Endothelial cell of umbilical vein (primary cell): ENCODE results near the gene PROB1. TPM values are rescaled to one million over a fixed set of nuclear protein-coding genes. Genes with fewer than 3 reads are reported as not detected.

Experiments
- BruUV-seq: library from RNA; stranded (reverse); fragments of 400-500 nt; replicated peaks from 2 replicates; lab custom pipeline; 2021; lab: Mats Ljungman, UMichigan
- CTCF ChIA-PET: fragments of 300-600, 350-600 bp; sonication (Branson Sonifier 250); formaldehyde crosslinking; loops from one replicate; lab custom pipeline; 2021; ENCODE audit warnings: antibody characterized with exemption, inconsistent platforms; lab: Charles Lee
- POLR2A ChIA-PET: fragments of 300-600, 350-600 bp; sonication (Branson Sonifier 250); formaldehyde crosslinking; loops from one replicate; lab custom pipeline; 2021; ENCODE audit warnings: antibody characterized with exemption, inconsistent platforms; lab: Charles Lee
- DNase-seq: peaks from one replicate; pipeline ENCODE4 v3.0.0-alpha.2; 2011; ENCODE audit warnings: low read depth, low spot score
- FAIRE-seq: peaks from 2 replicates; lab custom pipeline; 2011; peaks lifted over from hg19 to GRCh38; lab: Jason Lieb, UNC
- H2AFZ ChIP-seq: 2 replicates; pipeline ENCODE4 v1.6.0; 2012; ENCODE audit warnings: low read depth, low read length, control low read depth, inconsistent platforms
- H3K27ac ChIP-seq: 2 replicates; pipeline ENCODE4 v1.5.1; 2011; ENCODE audit warnings: low read depth, mild to moderate bottlenecking, control low read depth, low read length, moderate library complexity; ENCODE audit not compliant: insufficient read depth
- H3K27me3 ChIP-seq, 2 experiments: 2 replicates each; pipeline versions ENCODE4 v1.6.0 to v1.6.1; 2011; ENCODE audit warnings: low read length in 2 of 2, mixed read lengths in 1 of 2; ENCODE audit not compliant: control insufficient read depth in 2 of 2, insufficient read depth in 2 of 2
- H3K36me3 ChIP-seq, 2 experiments: 2 replicates in 1 of 2; 3 replicates in 1 of 2; pipeline ENCODE4 v1.5.1; 2011; ENCODE audit warnings: low read length in 2 of 2, mild to moderate bottlenecking in 1 of 2, moderate library complexity in 1 of 2; ENCODE audit not compliant: control insufficient read depth in 2 of 2, insufficient read depth in 2 of 2; ENCODE audit errors: extremely low read depth in 1 of 2
- H3K4me1 ChIP-seq: 3 replicates; pipeline ENCODE4 v1.5.1; 2011; ENCODE audit warnings: mild to moderate bottlenecking, low read length; ENCODE audit not compliant: control insufficient read depth, insufficient read depth; ENCODE audit errors: extremely low read depth
- H3K4me2 ChIP-seq: 2 replicates; pipeline ENCODE4 v1.6.1; 2011; ENCODE audit warnings: low read length, control low read depth, mixed read lengths; ENCODE audit not compliant: insufficient read depth
- H3K4me3 ChIP-seq, 3 experiments: fragments of 200-600 bp in 1 of 3; sonication (generic), shearing (Covaris generic) in 1 of 3; replicated peaks in 1 of 3; 2 replicates each; pipeline ENCODE4 v1.5.1; 2011 to 2016; ENCODE audit warnings: control low read depth in 3 of 3, low read length in 3 of 3, mild to moderate bottlenecking in 2 of 3, inconsistent platforms in 1 of 3, low read depth in 1 of 3, moderate library complexity in 1 of 3; ENCODE audit not compliant: insufficient read depth in 1 of 3
- H3K79me2 ChIP-seq: 2 replicates; pipeline ENCODE4 v1.6.0; 2012; ENCODE audit warnings: low read length, inconsistent platforms; ENCODE audit not compliant: control insufficient read depth, insufficient read depth
- H3K9ac ChIP-seq: replicated peaks from 2 replicates; pipeline ENCODE3; 2011; ENCODE audit warnings: low read length, control low read depth; ENCODE audit not compliant: insufficient read depth; ENCODE audit errors: extremely low read depth
- H3K9me1 ChIP-seq: replicated peaks from 3 replicates; pipeline ENCODE4 v1.6.0; 2011; ENCODE audit warnings: mild to moderate bottlenecking, low read length; ENCODE audit not compliant: control insufficient read depth, insufficient read depth; ENCODE audit errors: extremely low read depth
- H3K9me3 ChIP-seq: replicated peaks from 2 replicates; pipeline ENCODE4 v1.5.1; 2012; ENCODE audit warnings: low read length, inconsistent platforms; ENCODE audit not compliant: control insufficient read depth, insufficient read depth
- H4K20me1 ChIP-seq: replicated peaks from 2 replicates; pipeline ENCODE3; 2011; ENCODE audit warnings: mild to moderate bottlenecking, low read length; ENCODE audit not compliant: control insufficient read depth, insufficient read depth; ENCODE audit errors: extremely low read depth
- CTCF ChIP-seq, 2 donors: IDR thresholded peaks; 1 replicate in 1 of 2; 2 replicates in 1 of 2; pipeline ENCODE4 v1.5.1; 2011; ENCODE audit warnings: low read length in 2 of 2, mild to moderate bottlenecking in 2 of 2, moderate library complexity in 2 of 2, control low read depth in 1 of 2, inconsistent platforms in 1 of 2, low read depth in 1 of 2; ENCODE audit not compliant: insufficient read depth in 1 of 2; ENCODE audit errors: extremely low read depth in 1 of 2
- EZH2 ChIP-seq: IDR thresholded peaks from 2 replicates; pipeline ENCODE4 v1.6.1; 2012; ENCODE audit warnings: borderline replicate concordance, low read depth, mild to moderate bottlenecking, moderate library complexity, low read length, inconsistent platforms; ENCODE audit not compliant: severe bottlenecking
- FOS ChIP-seq: IDR thresholded peaks from 2 replicates; pipeline ENCODE4 v1.6.1; 2011; ENCODE audit warnings: mild to moderate bottlenecking, low read length, moderate library complexity, borderline replicate concordance; ENCODE audit not compliant: insufficient read depth
- GATA2 ChIP-seq: IDR thresholded peaks from 2 replicates; pipeline ENCODE4 v1.7.0; 2011; ENCODE audit warnings: low read depth, mild to moderate bottlenecking, moderate library complexity, mixed read lengths, low read length; ENCODE audit not compliant: insufficient read length, insufficient read depth
- JUN ChIP-seq: IDR thresholded peaks from 2 replicates; pipeline ENCODE4 v1.6.1; 2011; ENCODE audit warnings: borderline replicate concordance, low read depth; ENCODE audit not compliant: insufficient read length, insufficient read depth
- MAX ChIP-seq: IDR thresholded peaks from 2 replicates; pipeline ENCODE4 v1.6.1; 2011; ENCODE audit not compliant: insufficient read depth, insufficient read length
- MYC ChIP-seq: IDR thresholded peaks from one replicate; pipeline ENCODE4 v1.6.1; 2011; ENCODE audit warnings: mild to moderate bottlenecking, low read depth, low read length
- POLR2A ChIP-seq: IDR thresholded peaks from 2 replicates; pipeline ENCODE4 v1.6.1; 2012; ENCODE audit warnings: low read depth, mild to moderate bottlenecking, control low read depth, low read length
- POLR2AphosphoS5 ChIP-seq: IDR thresholded peaks from 2 replicates; pipeline ENCODE4 v1.6.1; 2012; ENCODE audit warnings: low read depth, mild to moderate bottlenecking, control low read depth, low read length, moderate library complexity; ENCODE audit not compliant: insufficient read depth
- dilution Hi-C: fragments of 300-500 bp; cut with MboI; formaldehyde crosslinking; loops from one replicate; pipeline ENCODE4 v1.15.0; 2019; ENCODE audit warnings: low sequenced_read_pairs; ENCODE audit not compliant: extremely low pct_ligation_motif_present
- intact Hi-C: fragments of 100-400 bp; cut with micrococcal nuclease; formaldehyde crosslinking; loops from one replicate; pipeline ENCODE4 v1.10.0; 2022
- polyA plus RNA-seq, 4 experiments: library from polyadenylated mRNA; depleted of rRNA in 3 of 4; stranded (reverse) in 3 of 4; unstranded in 1 of 4; fragments of >200 nt; gene quantifications; 2 replicates each; pipeline versions ENCODE4 v1.2.1 to v1.2.3, GENCODE V29; 2011 to 2012; ENCODE audit warnings: missing spikeins in 1 of 4
- total RNA-seq: library from RNA; stranded (reverse); gene quantifications from 2 replicates; pipeline ENCODE4 v1.2.3, GENCODE V29; 2021

The PROB1 gene
- total and polyA plus RNA-seq, 2 donors (not counting 3 experiments of a cell fraction or from before 2014, with no cell fraction given) = 0.47 to 1.9 TPM

- H3K79me2 ChIP-seq = no peaks in the 10 kb centered on the region
- TF ChIP-seq FOS (no peak), POLR2AphosphoS5 (no peak), MYC (no peak), MAX (no peak), POLR2A (no peak), EZH2 (no peak), CTCF (IDR thresholded peaks at IDR 0.05; ENCODE audit: extremely low read depth in 1 of 2, insufficient read depth in 1 of 2, low read depth in 1 of 2, low read length in 2 of 2) (no peak), GATA2 (no peak), JUN (no peak)
- H4K20me1 ChIP-seq = no peaks in the 10 kb centered on the region
- H3K27ac ChIP-seq = no peak overlapping the region
- H3K9me1 ChIP-seq = no peaks in the 10 kb centered on the region
- H3K4me1 ChIP-seq = peaks cover 21% of the 10 kb centered on the region
- intact Hi-C loops = no loop called here
- no peak overlapping the region for H3K9ac ChIP-seq
- no peak for FAIRE-seq
- no peak overlapping the region for H3K4me3 ChIP-seq
- BruUV-seq = no TSS peak
- no peak overlapping the region for H3K4me2 ChIP-seq
- H3K36me3 ChIP-seq = peaks cover 5 to 10% of the 10 kb centered on the region in 2 experiments
- no peak for DNase-seq
- no peaks in the 10 kb centered on the region for H3K9me3 ChIP-seq
- dilution Hi-C loops = loop anchor here (10.0 kb wide), 1 partner anchor 110 kb away; no protein-coding TSS in a partner anchor
- no peaks in the 10 kb centered on the region for H3K27me3 ChIP-seq
- ChIA-PET POLR2A (no interaction called here), CTCF (interaction anchor here (1.1 to 1.7 kb wide), 2 partner anchors 8 kb away, joined by 3 to 4 read pairs; no protein-coding TSS in a partner anchor)
- no peak overlapping the region for H2AFZ ChIP-seq
These were observed 19.8 kb upstream of the PROB1 start for GRCh38 chr5:139414581-139415130.
